ENCODE data around the gene L3MBTL4. TPM values are rescaled to one million over a fixed set of nuclear protein-coding genes. Genes with fewer than 3 reads are reported as not detected.

The L3MBTL4 gene
- total and polyA plus RNA-seq, 10 of the 15 experiments (the other 5 are each of a cell fraction or from before 2014, with no cell fraction given): 1.3 to 8.7 (median 3.8) TPM

DNA sequence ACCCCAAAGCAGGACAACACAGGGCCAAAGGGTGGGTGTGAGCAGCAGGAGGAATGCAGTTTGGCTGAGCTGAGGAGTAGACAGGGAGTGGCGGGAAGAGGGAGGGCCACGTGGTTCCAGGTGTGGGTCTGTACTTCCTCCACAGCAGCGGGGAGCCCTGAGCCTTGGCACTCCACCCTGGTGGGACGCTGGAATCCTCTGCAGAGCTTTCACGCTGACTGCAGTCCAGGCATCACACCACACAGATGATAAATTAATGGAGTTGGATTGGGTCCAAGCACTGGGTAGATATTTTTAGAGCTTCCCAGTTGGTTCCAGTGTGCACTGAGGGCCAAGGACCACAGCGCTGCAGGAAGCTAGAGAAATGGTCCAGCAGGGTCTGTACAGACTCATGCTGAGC lies 452.3 kb downstream of the L3MBTL4 start:
- Histone ChIP-seq H3K36me3 (ENCODE audit: control insufficient read depth in 2 of 2, insufficient read depth in 2 of 2, low read length in 1 of 2) (no peaks in the 10 kb centered on the region), H3K27me3 (replicated peaks in 1 of 2; ENCODE audit: control insufficient read depth in 2 of 2, insufficient read depth in 2 of 2, low read length in 1 of 2) (no peaks in the 10 kb centered on the region; a peak in 1 of 4 replicates), H3K79me2 (ENCODE audit: control insufficient read depth, insufficient read depth, low read length) (no peaks in the 10 kb centered on the region), H3K9ac (ENCODE audit: control insufficient read depth, insufficient read depth, low read length) (no peak overlapping the region), H4K20me1 (ENCODE audit: control insufficient read depth, insufficient read depth) (no peaks in the 10 kb centered on the region), H3K4me1 (ENCODE audit: control insufficient read depth, insufficient read depth, low read length) (no peaks in the 10 kb centered on the region), H3K4me3 (no peak overlapping the region), H3K4me2 (ENCODE audit: control insufficient read depth, insufficient read depth) (no peak overlapping the region), H3K27ac (ENCODE audit: control insufficient read depth, insufficient read depth) (no peak overlapping the region), H3K9me3 (replicated peaks; ENCODE audit: control insufficient read depth, insufficient read depth, low read length) (no peaks in the 10 kb centered on the region), H2AFZ (ENCODE audit: control insufficient read depth, low read depth, low read length) (no peak overlapping the region)
- WGBS (ENCODE audit: insufficient coverage, insufficient replicate concordance, low lambda C conversion rate, missing lambda C conversion rate): 47% methylated on average over 6 of the region's 6 CpGs
- ChIA-PET POLR2A (no interaction called here), RAD21 (ENCODE audit: unreplicated experiment) (no interaction called here), CTCF (no interaction called here), SMC1A (ENCODE audit: uncharacterized antibody, unreplicated experiment) (no interaction called here)
- in situ Hi-C loops (cut with MboI): no loop called here
- FAIRE-seq: no peak
- DNase-seq (ENCODE audit: low read depth, low spot score): no peak
- intact Hi-C loops (cut with micrococcal nuclease; ENCODE audit: unreplicated experiment): no loop called here
- no peak for ATAC-seq
- TF ChIP-seq PML (IDR thresholded peaks at IDR 0.05; ENCODE audit: low read length) (no peak), ETV6 (conservative IDR thresholded peaks at IDR 0.05 in 1 of 2, IDR thresholded peaks at IDR 0.05 in 1 of 2; ENCODE audit: borderline replicate concordance in 1 of 2, low read depth in 1 of 2) (no peak), HCFC1 (IDR thresholded peaks at IDR 0.05; ENCODE audit: low read length) (no peak), STAT3 (IDR thresholded peaks at IDR 0.05; ENCODE audit: low read depth, low read length) (no peak), SREBF2 (IDR thresholded peaks at IDR 0.05; ENCODE audit: low read length) (no peak), SMAD1 (IDR thresholded peaks at IDR 0.05; ENCODE audit: low read depth, partially characterized antibody) (no peak), ZNF384 (IDR thresholded peaks at IDR 0.05; ENCODE audit: borderline replicate concordance, low read depth, low read length) (no peak), HDGF (IDR thresholded peaks at IDR 0.05) (no peak), ZNF274 (IDR thresholded peaks at IDR 0.05; ENCODE audit: insufficient read depth, insufficient read length) (no peak)
- TF ChIP-seq, protein P1, sequence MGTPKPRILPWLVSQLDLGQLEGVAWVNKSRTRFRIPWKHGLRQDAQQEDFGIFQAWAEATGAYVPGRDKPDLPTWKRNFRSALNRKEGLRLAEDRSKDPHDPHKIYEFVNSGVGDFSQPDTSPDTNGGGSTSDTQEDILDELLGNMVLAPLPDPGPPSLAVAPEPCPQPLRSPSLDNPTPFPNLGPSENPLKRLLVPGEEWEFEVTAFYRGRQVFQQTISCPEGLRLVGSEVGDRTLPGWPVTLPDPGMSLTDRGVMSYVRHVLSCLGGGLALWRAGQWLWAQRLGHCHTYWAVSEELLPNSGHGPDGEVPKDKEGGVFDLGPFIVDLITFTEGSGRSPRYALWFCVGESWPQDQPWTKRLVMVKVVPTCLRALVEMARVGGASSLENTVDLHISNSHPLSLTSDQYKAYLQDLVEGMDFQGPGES (IDR thresholded peaks at IDR 0.05): no peak
- TF ChIP-seq, protein P2, sequence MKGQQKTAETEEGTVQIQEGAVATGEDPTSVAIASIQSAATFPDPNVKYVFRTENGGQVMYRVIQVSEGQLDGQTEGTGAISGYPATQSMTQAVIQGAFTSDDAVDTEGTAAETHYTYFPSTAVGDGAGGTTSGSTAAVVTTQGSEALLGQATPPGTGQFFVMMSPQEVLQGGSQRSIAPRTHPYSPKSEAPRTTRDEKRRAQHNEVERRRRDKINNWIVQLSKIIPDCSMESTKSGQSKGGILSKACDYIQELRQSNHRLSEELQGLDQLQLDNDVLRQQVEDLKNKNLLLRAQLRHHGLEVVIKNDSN (IDR thresholded peaks at IDR 0.05; ENCODE audit: borderline replicate concordance, extremely low read length, insufficient read depth, low read depth, low read length): no peak
- TF ChIP-seq, protein P3, sequence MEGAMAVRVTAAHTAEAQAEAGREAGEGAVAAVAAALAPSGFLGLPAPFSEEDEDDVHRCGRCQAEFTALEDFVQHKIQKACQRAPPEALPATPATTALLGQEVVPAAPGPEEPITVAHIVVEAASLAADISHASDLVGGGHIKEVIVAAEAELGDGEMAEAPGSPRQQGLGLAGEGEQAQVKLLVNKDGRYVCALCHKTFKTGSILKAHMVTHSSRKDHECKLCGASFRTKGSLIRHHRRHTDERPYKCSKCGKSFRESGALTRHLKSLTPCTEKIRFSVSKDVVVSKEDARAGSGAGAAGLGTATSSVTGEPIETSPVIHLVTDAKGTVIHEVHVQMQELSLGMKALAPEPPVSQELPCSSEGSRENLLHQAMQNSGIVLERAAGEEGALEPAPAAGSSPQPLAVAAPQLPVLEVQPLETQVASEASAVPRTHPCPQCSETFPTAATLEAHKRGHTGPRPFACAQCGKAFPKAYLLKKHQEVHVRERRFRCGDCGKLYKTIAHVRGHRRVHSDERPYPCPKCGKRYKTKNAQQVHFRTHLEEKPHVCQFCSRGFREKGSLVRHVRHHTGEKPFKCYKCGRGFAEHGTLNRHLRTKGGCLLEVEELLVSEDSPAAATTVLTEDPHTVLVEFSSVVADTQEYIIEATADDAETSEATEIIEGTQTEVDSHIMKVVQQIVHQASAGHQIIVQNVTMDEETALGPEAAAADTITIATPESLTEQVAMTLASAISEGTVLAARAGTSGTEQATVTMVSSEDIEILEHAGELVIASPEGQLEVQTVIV (IDR thresholded peaks at IDR 0.05; ENCODE audit: borderline replicate concordance, partially characterized antibody): no peak
- TF ChIP-seq, protein P4, sequence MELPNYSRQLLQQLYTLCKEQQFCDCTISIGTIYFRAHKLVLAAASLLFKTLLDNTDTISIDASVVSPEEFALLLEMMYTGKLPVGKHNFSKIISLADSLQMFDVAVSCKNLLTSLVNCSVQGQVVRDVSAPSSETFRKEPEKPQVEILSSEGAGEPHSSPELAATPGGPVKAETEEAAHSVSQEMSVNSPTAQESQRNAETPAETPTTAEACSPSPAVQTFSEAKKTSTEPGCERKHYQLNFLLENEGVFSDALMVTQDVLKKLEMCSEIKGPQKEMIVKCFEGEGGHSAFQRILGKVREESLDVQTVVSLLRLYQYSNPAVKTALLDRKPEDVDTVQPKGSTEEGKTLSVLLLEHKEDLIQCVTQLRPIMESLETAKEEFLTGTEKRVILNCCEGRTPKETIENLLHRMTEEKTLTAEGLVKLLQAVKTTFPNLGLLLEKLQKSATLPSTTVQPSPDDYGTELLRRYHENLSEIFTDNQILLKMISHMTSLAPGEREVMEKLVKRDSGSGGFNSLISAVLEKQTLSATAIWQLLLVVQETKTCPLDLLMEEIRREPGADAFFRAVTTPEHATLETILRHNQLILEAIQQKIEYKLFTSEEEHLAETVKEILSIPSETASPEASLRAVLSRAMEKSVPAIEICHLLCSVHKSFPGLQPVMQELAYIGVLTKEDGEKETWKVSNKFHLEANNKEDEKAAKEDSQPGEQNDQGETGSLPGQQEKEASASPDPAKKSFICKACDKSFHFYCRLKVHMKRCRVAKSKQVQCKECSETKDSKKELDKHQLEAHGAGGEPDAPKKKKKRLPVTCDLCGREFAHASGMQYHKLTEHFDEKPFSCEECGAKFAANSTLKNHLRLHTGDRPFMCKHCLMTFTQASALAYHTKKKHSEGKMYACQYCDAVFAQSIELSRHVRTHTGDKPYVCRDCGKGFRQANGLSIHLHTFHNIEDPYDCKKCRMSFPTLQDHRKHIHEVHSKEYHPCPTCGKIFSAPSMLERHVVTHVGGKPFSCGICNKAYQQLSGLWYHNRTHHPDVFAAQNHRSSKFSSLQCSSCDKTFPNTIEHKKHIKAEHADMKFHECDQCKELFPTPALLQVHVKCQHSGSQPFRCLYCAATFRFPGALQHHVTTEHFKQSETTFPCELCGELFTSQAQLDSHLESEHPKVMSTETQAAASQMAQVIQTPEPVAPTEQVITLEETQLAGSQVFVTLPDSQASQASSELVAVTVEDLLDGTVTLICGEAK (IDR thresholded peaks at IDR 0.05; ENCODE audit: borderline replicate concordance): no peak
- no TSS peak for BruUV-seq (replicated peaks)
